HFF-Myc (cell line): ENCODE results near the gene LHPP.

Source experiments
- DNase-seq: peaks from one replicate; pipeline ENCODE4 v3.0.0-alpha.2; 2011; ENCODE audit warnings: low read depth; ENCODE audit errors: extremely low read depth
- H3K4me3 ChIP-seq: replicated peaks from 2 replicates; pipeline ENCODE4 v1.5.1; 2011; ENCODE audit warnings: low read depth, mild to moderate bottlenecking, control low read depth, low read length
- CTCF ChIP-seq: IDR thresholded peaks from 2 replicates; pipeline ENCODE4 v1.5.1; 2012; ENCODE audit warnings: mild to moderate bottlenecking, low read depth, low read length, control low read depth; ENCODE audit errors: missing control alignments

LHPP gene

GRCh38 chr10:124602646-124603365 is 141.2 kb downstream of the LHPP start:
- no peak overlapping the region for H3K4me3 ChIP-seq
- DNase-seq: no peak
- TF ChIP-seq CTCF: no peak

GRCh38 chr10:124603376-124604213 is 142.0 kb downstream of the LHPP start:
- H3K4me3 ChIP-seq: no peak overlapping the region
- no peak for DNase-seq
- TF ChIP-seq CTCF: no peak

- no peak overlapping the region for H3K4me3 ChIP-seq
- no peak for DNase-seq
- no peak for TF ChIP-seq CTCF
Measured at GRCh38 chr10:124604214-124605000, 142.8 kb downstream of the LHPP start.

- H3K4me3 ChIP-seq: no peak overlapping the region
- TF ChIP-seq CTCF: no peak
- no peak for DNase-seq
Measured at GRCh38 chr10:124605001-124605370, 143.4 kb downstream of the LHPP start.

- H3K4me3 ChIP-seq: no peak overlapping the region
- DNase-seq: no peak
- TF ChIP-seq CTCF: no peak
Measured at GRCh38 chr10:124605481-124605855, 143.8 kb downstream of the LHPP start.

GRCh38 chr10:124605856-124606812 is 144.5 kb downstream of the LHPP start:
- H3K4me3 ChIP-seq: no peak overlapping the region
- TF ChIP-seq CTCF: no peak
- DNase-seq: no peak
